ENCODE measurements around the gene PHETA2.
"Not testable (repeated sequence)": the region's sequence is repeated elsewhere in the genome, so short reads cannot be mapped to it uniquely, and the experiment has no call there.

The PHETA2 gene

DNA sequence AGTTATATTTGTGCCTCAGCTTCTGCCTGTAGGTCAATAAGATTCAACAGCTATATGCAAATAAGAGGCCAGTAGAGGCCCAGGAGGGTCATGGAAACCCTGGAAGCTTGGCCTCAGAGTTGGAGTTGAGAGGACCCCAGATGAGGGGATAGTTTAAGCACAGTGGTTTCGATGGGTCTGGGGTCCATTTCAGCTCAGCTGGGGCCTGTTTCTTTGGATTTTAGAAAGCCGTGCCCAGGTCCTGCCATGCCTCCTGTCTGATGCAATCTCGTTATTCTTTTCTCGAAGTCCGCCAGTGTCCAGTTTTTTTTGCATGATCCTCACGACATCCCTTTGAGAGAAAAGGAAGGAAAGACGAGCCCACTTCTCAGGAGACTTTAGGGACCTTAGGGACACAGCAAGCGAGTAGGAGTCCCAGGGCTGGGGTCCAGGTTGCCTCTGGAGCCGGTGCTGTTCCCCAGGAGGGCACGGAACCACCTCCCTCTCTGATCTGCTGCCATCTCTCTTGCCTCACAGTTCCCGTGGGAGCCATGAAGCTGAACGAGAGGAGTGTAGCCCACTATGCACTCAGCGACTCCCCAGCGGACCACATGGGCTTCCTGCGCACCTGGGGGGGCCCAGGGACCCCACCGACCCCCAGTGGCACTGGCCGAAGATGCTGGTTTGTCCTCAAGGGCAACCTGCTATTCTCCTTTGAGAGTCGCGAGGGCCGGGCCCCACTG is 2.9 kb downstream of the PHETA2 start:
- Mint-ChIP-seq H3K9me3 (no peaks in the 10 kb centered on the region), H3K4me1 (peaks cover 17% of the 10 kb centered on the region), H3K27ac (no peak overlapping the region), H3K36me3 (peaks cover 3% of the 10 kb centered on the region), H3K4me3 (no peak overlapping the region), H3K27me3 (no peaks in the 10 kb centered on the region)
- ATAC-seq (ENCODE audit: low read depth) (no peak), DNase-seq (ENCODE audit: low spot score in 2 of 2) (no peak)

DNA sequence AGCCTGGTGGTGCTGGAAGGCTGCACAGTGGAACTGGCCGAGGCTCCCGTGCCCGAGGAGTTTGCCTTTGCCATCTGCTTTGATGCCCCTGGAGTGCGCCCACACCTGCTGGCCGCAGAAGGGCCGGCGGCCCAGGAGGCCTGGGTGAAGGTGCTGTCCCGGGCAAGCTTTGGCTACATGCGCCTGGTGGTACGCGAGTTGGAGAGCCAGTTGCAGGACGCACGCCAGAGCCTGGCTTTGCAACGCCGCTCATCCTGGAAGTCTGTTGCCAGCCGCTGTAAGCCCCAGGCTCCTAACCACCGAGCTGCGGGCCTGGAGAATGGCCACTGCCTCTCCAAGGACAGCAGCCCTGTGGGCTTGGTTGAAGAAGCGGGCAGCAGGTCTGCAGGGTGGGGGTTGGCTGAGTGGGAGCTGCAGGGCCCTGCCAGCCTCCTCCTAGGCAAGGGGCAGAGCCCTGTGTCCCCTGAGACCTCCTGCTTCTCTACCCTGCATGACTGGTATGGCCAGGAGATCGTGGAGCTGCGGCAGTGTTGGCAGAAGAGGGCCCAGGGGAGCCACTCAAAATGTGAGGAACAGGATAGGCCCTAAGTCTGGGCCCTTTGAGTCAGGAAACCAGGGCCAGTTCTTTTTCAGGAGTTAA is 3.6 kb downstream of the PHETA2 start:
- H3K4me1 Mint-ChIP-seq: peaks cover 20% of the 10 kb centered on the region
- no peak overlapping the region for H3K27ac Mint-ChIP-seq
- DNase-seq (ENCODE audit: low spot score in 2 of 2) (no peak), ATAC-seq (ENCODE audit: low read depth) (no peak)
- H3K9me3 Mint-ChIP-seq: no peaks in the 10 kb centered on the region
- H3K36me3 Mint-ChIP-seq: peaks cover 6% of the 10 kb centered on the region
- H3K4me3 Mint-ChIP-seq: peak overlapping the region; percentile 29
- H3K27me3 Mint-ChIP-seq: no peaks in the 10 kb centered on the region

DNA sequence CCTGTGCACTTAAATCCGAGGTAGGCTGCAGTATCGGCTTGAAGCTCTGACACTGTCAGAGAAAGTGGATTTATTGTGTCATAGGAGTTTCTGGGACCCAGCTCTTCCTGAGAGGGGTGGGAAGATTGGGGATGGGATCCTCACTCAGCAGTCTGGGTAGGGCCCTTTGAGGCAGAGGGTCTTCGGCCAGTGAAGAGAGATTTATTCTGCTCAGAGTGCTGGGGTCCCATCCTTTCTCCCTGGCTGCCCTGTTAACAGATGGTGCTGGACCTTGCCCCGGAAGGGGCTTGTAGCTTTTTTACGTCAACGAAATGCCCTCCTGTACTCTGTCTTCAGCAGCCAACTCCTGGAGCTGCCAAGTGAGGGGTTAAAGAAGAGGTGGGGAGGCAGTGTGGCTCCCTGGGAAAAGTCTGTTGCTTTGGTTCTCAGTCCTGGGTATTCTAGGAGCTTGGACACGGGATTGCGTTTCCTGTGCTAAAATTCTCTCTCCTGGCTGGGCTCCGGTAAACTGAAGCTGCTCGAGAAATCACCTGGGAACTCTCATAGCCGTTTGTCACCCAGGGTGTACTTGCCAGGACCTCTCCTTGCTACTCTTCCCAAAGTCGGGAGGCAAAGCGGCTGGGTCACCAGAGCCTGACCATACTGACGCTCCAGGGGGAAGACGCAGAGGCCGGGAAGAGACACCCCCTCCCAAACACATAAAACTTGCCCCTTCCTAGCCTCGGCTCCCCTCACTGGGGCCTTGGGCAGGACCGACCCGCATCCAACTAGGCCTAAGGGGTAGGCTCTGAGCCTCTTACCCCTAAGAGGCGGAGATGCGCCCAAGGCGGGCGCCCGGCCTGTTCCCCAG is 4.6 kb downstream of the PHETA2 start:
- ATAC-seq (ENCODE audit: low read depth): no peak
- H3K4me1 Mint-ChIP-seq: peaks cover 17% of the 10 kb centered on the region
- no peak for DNase-seq (ENCODE audit: low spot score in 2 of 2)
- peak overlapping the region; percentile 92 for H3K4me3 Mint-ChIP-seq
- peaks cover 8% of the 10 kb centered on the region for H3K36me3 Mint-ChIP-seq
- H3K27ac Mint-ChIP-seq: peak overlapping the region; percentile 94
- no peaks in the 10 kb centered on the region for H3K9me3 Mint-ChIP-seq
- H3K27me3 Mint-ChIP-seq: no peaks in the 10 kb centered on the region

DNA sequence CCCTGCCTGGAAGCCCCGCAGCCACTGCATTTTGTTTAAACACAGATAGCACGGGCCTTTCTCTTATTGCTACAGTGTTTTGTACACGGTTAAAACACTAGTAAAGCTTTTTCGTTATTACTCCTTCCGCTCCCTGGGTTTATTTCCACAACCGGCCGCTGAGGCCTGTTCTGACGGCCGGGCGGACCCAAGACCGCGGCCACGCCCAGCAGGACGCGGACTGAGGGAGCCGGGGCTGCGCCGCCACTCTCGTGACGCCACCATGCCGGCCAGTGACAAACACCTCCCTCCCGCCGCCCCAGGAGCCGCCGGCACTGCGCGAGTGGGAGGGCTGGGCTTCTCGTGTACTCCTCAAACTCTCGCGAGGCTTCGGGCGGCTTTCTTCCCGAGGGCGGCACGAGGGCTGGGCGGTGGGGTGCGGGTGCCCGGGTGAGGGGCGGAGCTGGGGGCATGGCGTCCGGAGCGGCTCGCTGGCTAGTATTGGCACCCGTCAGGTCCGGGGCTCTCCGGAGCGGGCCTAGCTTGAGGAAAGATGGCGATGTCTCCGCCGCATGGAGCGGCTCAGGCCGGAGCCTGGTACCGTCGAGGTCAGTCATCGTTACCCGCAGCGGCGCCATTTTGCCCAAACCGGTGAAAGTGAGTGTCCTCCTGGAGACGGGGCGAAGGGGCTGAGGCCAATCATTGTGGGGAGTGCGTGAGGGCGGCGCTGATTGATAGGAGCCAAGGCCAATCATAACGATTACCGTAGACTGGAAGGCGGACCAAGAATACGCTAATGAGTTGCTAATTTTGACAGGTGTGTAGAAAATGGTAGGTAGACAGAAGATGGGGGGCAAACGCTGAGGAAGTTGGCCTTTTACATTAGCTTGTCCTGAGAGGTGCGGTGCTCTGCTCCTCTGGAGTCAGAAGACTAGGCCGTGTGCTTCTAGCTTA is 5.5 kb downstream of the PHETA2 start, which contains the start of gene SMDT1:
SMDT1 (plus strand) TSS at position 382 of the 933 bp plus-strand sequence; CDS start at position 451, 69 bp downstream.
- peak within 1 kb of the TSS; percentile 94 for H3K27ac Mint-ChIP-seq
- peak within 1 kb of the TSS; percentile 92 for H3K4me3 Mint-ChIP-seq
- peaks cover 9% of the 10 kb centered on the region for H3K36me3 Mint-ChIP-seq

DNA sequence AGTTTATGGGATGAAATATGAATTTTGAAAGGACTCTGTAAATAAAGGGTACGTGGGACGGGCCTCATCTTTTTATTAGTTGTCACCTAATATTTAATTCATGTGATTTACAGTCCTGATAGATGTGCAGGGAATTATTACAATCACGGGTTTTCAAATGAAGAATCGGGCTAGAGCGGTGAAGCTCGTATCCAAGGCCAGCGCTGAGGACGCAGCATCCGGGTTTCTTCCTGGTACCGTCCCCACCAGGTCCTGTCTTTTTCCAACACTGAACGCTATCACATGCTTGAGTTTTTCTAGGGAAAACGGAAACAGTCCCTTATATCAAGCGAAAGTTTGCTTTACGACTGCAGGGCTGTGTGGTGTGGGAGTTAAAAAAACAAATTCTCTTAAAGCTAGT is 6.2 kb downstream of the PHETA2 start:
- no peak for DNase-seq (ENCODE audit: low spot score in 2 of 2)
- no peak for ATAC-seq (ENCODE audit: low read depth)
- Mint-ChIP-seq H3K9me3 (no peaks in the 10 kb centered on the region), H3K4me1 (peaks cover 13% of the 10 kb centered on the region), H3K27me3 (no peaks in the 10 kb centered on the region), H3K36me3 (peaks cover 11% of the 10 kb centered on the region), H3K4me3 (peak overlapping the region; percentile 92), H3K27ac (peak overlapping the region; percentile 94)

More for the DNA sequence above, 5.5 kb downstream of the PHETA2 start, which contains the start of gene SMDT1:
- Mint-ChIP-seq H3K27me3 (no peaks in the 10 kb centered on the region), H3K4me1 (peaks cover 17% of the 10 kb centered on the region), H3K9me3 (no peaks in the 10 kb centered on the region)
- ATAC-seq (ENCODE audit: low read depth): peak; percentile 84
- DNase-seq (ENCODE audit: low spot score in 2 of 2): peak; percentile 98

DNA sequence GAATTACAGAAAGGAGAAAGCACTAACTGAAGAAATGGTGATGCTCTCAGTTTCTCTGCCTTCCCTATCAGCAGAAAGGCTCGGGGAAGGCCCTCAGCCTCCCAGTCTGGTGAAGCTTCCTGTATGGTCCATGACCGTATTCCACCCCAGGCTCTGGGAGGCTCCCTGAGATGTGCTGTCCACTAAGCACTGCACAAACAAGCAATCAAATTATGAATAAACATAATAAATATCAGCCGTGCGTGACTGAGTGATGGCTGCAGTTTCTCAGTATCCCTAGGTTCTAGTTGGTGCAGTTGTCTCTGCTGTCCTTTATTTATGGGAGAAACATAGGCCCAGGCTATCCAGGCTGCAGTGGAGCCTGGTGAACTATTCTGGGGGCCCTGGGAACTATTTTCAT is 9.1 kb downstream of the PHETA2 start:
- Mint-ChIP-seq H3K36me3 (peaks cover 18% of the 10 kb centered on the region), H3K27me3 (no peaks in the 10 kb centered on the region), H3K27ac (no peak overlapping the region), H3K9me3 (no peaks in the 10 kb centered on the region), H3K4me3 (no peak overlapping the region), H3K4me1 (peaks cover 13% of the 10 kb centered on the region)
- ATAC-seq (ENCODE audit: low read depth): no peak
- DNase-seq (ENCODE audit: low spot score in 2 of 2): no peak

DNA sequence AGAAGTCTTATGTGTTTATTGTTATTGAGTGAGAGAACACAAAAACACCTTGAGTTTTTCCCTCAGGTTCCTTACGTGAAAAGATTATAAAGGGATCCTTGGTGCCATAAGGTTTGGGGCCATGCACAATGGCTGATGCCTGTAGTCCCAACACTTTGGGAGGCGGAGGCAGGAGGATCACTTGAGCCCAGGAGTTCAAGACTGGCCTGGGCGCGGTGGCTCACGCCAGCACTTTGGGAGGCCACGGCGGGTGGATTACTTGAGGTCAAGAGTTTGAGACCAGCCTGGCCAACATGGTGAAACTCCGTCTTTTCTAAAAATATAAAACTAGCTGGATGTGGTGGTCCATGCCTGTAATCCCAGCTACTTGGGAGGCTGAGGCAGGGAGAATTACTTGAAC is 10.8 kb downstream of the PHETA2 start:
- ATAC-seq (ENCODE audit: low read depth): no peak

DNA sequence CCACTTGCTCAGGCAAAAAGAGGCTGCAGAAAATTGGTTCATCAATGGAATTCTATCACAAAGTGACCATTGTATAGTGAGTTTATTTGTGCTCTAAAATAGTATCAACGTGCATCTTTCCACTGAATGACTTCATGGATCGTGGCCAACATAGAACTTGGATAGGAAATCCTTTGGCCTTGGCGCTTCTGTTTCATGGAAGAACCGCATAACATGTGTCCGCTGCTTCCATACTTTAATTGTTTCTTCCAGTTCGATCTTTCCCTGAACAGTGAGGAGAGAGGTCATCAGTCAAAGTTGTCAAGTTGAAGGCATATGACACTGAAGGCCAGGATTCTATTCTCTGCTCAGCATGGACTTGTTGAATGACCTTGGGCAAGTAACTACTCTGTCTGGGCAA is 12.0 kb downstream of the PHETA2 start:
- Mint-ChIP-seq H3K27me3 (no peaks in the 10 kb centered on the region), H3K36me3 (peaks cover 18% of the 10 kb centered on the region), H3K4me1 (peaks cover 16% of the 10 kb centered on the region), H3K9me3 (no peaks in the 10 kb centered on the region), H3K4me3 (no peak overlapping the region), H3K27ac (no peak overlapping the region)
- ATAC-seq (ENCODE audit: low read depth): no peak
- no peak for DNase-seq (ENCODE audit: low spot score in 2 of 2)

More for the DNA sequence above, 10.8 kb downstream of the PHETA2 start:
- peaks cover 16% of the 10 kb centered on the region for H3K4me1 Mint-ChIP-seq
- H3K9me3 Mint-ChIP-seq: no peaks in the 10 kb centered on the region
- H3K27ac Mint-ChIP-seq: no peak overlapping the region
- DNase-seq (ENCODE audit: low spot score in 2 of 2): no peak
- no peak overlapping the region for H3K4me3 Mint-ChIP-seq
- peaks cover 18% of the 10 kb centered on the region for H3K36me3 Mint-ChIP-seq
- no peaks in the 10 kb centered on the region for H3K27me3 Mint-ChIP-seq

DNA sequence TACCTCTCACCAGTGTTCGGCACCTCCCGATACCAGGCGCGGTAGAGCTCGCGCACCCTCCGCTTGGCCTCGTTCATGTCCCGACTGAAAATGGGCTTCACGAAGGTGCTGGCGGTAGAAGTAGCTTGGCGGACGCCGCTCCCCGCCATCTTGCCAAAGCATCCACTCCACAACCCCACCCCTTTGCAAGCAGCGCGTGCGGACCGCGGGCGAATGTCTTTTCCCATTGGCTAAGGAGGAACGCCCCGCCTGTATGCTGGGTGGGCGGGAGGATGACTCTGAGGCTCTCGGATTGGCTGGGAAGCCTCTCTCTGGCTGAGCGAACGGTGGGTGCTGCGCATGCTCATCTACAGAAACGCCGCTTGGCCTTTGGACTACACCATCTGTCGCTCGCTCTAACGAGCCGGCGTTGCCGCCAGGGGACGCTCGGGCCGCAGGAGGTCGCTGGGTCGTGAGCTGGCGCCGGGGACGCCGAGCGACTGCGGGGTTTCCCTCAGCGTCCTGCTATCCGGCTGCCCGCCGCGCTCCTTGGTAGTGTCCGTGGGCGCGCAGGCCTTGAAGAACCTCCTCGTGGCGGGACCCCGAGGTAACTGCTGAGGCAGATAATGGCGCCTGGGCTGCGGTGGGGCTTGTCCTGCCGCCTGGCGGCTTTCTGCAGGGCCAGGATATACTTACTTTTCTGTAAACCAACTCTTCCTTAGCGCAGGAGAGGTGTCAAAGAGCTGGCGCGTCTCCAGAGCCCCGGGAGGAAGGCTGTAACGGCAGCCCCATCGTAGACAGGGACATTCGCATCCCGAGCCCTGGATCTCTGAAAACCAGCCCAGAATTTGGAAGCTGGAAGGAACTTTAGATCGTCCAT is 16.8 kb downstream of the PHETA2 start, which contains the start of gene NDUFA6:
NDUFA6 (minus strand) TSS at position 177 of the 859 bp plus-strand sequence; CDS start at position 149, 28 bp downstream.
- peak within 1 kb of the TSS; percentile 95 for H3K27ac Mint-ChIP-seq
- peaks cover 4% of the 10 kb centered on the region for H3K36me3 Mint-ChIP-seq
- DNase-seq (ENCODE audit: low spot score in 2 of 2): peak; percentile 96 to 97
- peak within 1 kb of the TSS; percentile 96 for H3K4me3 Mint-ChIP-seq
- H3K9me3 Mint-ChIP-seq: no peaks in the 10 kb centered on the region
- ATAC-seq (ENCODE audit: low read depth): peak; percentile 83
- no peaks in the 10 kb centered on the region for H3K27me3 Mint-ChIP-seq
- H3K4me1 Mint-ChIP-seq: peaks cover 16% of the 10 kb centered on the region

DNA sequence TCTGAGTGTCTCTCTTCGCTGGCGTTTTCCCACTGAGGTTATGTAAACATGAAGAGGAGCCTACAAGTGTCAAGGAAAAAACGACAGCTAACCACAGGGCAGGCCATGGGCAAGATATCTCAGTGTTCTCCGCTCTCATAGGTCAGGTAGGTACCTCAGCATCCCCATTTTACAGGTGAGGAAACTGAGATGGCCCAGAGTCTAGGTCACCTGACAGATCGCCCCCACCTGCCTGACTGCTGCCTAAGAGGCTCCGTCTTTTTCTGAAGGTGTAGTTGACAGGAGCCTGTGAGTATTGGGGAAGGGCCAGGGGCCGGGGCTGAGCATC is 17.4 kb downstream of the PHETA2 start:
- H3K4me3 Mint-ChIP-seq: peak overlapping the region; percentile 96
- no peak for ATAC-seq (ENCODE audit: low read depth)
- H3K27ac Mint-ChIP-seq: peak overlapping the region; percentile 95
- H3K9me3 Mint-ChIP-seq: no peaks in the 10 kb centered on the region
- H3K4me1 Mint-ChIP-seq: peaks cover 16% of the 10 kb centered on the region
- DNase-seq (ENCODE audit: low spot score in 2 of 2): no peak
- peaks cover 3% of the 10 kb centered on the region for H3K36me3 Mint-ChIP-seq
- H3K27me3 Mint-ChIP-seq: no peaks in the 10 kb centered on the region

DNA sequence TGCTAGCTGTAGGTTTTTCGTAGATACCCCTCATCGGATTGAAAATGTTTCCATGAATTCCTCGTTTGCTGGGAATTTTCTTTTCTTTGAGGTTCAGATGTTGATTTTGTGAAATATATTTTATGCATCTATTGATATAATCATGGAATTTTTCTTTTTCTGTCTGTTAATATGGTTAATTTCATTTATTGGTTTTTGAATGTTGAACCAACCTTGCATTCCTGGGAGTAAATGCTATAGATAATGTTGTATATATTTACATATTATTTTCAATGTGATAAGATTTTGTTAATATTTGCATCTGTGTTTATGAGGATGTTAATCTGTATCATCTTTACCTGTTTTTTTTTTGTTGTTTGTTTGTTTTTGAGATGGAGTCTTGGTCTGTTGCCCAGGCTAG is 27.2 kb downstream of the PHETA2 start:
- no peak overlapping the region for H3K27ac Mint-ChIP-seq
- DNase-seq (ENCODE audit: low spot score in 2 of 2) (no peak), ATAC-seq (ENCODE audit: low read depth) (no peak)
- no peaks in the 10 kb centered on the region for H3K27me3 Mint-ChIP-seq
- no peaks in the 10 kb centered on the region for H3K4me1 Mint-ChIP-seq
- peaks cover 30% of the 10 kb centered on the region for H3K36me3 Mint-ChIP-seq
- H3K4me3 Mint-ChIP-seq: no peak overlapping the region
- peaks cover 12% of the 10 kb centered on the region for H3K9me3 Mint-ChIP-seq

DNA sequence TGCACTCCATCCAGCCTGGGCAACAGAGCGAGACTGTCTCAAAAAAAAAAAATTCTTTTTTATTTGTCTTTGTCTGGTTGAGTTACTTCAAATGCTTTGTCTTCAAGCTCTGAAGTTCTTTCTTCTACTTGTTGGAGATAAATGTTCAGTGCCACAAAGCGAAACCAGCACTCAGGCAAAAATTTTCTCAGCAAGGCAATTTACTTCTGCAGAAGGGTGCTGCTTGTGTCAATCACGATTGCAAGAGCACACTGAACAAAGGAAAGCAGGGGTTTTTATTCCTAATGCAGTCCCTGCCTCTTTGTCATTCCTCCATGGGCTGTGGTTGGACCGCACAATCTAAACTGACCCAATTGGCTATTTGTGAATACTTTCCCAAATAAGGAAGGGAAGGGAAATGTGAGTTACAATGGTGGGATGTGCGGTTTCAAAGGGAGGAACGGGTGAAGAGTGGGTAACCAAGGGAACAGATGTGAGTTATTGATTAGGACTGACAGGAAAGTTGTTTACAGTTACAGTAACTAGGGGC is 30.3 kb downstream of the PHETA2 start:
- H3K36me3 Mint-ChIP-seq: peaks cover 24% of the 10 kb centered on the region

More for the DNA sequence above, 30.3 kb downstream of the PHETA2 start:
- not testable (repeated sequence) for ATAC-seq (ENCODE audit: low read depth); H3K4me1 Mint-ChIP-seq; H3K27ac Mint-ChIP-seq; H3K27me3 Mint-ChIP-seq; H3K4me3 Mint-ChIP-seq; DNase-seq (ENCODE audit: low spot score in 2 of 2)
- peaks cover 11% of the 10 kb centered on the region for H3K9me3 Mint-ChIP-seq

Data from memory B cell (primary cell).